Limb (tissue), 2 donors: ENCODE results near the gene CCDC90B.
"Not testable (repeated sequence)": the region's sequence is repeated elsewhere in the genome, so short reads cannot be mapped to it uniquely, and the experiment has no call there.

ENCODE experiments used
- DNase-seq, 2 donors: peaks; one replicate each; pipeline ENCODE4 v3.0.0-alpha.2; 2016; ENCODE audit errors: extremely low spot score in 2 of 2

The CCDC90B gene

GRCh38 chr11:83287631-83288030 lies 1.5 kb upstream of the CCDC90B start:
- DNase-seq = no peak

GRCh38 chr11:83285151-83285770 lies 906 bp downstream of the CCDC90B start:
- no peak for DNase-seq

GRCh38 chr11:83284501-83285150 lies 1.5 kb downstream of the CCDC90B start:
- DNase-seq = peak in 1 of 2 donors; percentile 24

- no peak for DNase-seq
These were observed 4.0 kb downstream of the CCDC90B start for GRCh38 chr11:83282084-83282716.

GRCh38 chr11:83280256-83280655 lies 5.9 kb downstream of the CCDC90B start:
- no peak for DNase-seq

GRCh38 chr11:83278351-83278750 lies 7.8 kb downstream of the CCDC90B start:
- no peak for DNase-seq

- no peak for DNase-seq
These were observed 10.1 kb downstream of the CCDC90B start for GRCh38 chr11:83275888-83276641.

GRCh38 chr11:83272627-83273026 lies 13.5 kb downstream of the CCDC90B start:
- no peak for DNase-seq

GRCh38 chr11:83271734-83272133 lies 14.4 kb downstream of the CCDC90B start:
- DNase-seq = not testable (repeated sequence)

GRCh38 chr11:83269080-83269479 lies 17.1 kb downstream of the CCDC90B start:
- DNase-seq = not testable (repeated sequence)

GRCh38 chr11:83265331-83265730 lies 20.8 kb downstream of the CCDC90B start:
- DNase-seq = no peak

GRCh38 chr11:83259559-83259958 lies 26.6 kb downstream of the CCDC90B start:
- DNase-seq = no peak

- no peak for DNase-seq
These were observed 28.4 kb downstream of the CCDC90B start for GRCh38 chr11:83257761-83258168.

- DNase-seq = no peak
These were observed 29.4 kb downstream of the CCDC90B start for GRCh38 chr11:83256602-83257340.

- DNase-seq = no peak
These were observed 30.8 kb downstream of the CCDC90B start for GRCh38 chr11:83255366-83255765.

- DNase-seq = no peak
These were observed 33.2 kb downstream of the CCDC90B start for GRCh38 chr11:83252941-83253340.

- no peak for DNase-seq
These were observed 33.9 kb downstream of the CCDC90B start for GRCh38 chr11:83252266-83252665.

- DNase-seq = peak in 1 of 2 donors; percentile 34
These were observed 36.1 kb downstream of the CCDC90B start for GRCh38 chr11:83249972-83250593.

GRCh38 chr11:83249445-83249844 lies 36.7 kb downstream of the CCDC90B start:
- no peak for DNase-seq

GRCh38 chr11:83241291-83241946 lies 44.7 kb downstream of the CCDC90B start:
- peak; percentile 7 to 38 for DNase-seq
